Gastrocnemius medialis (tissue), 4 donors: ENCODE data around the gene FRMD3.

ENCODE experiments used
- CTCF ChIP-seq, 5 experiments: fragments of 450-650 bp in 3 of 5; fragments of 200-600 bp in 2 of 5; sonication (generic) in 2 of 5; IDR thresholded peaks in 4 of 5; conservative IDR thresholded peaks in 1 of 5; 1 replicate in 4 of 5; 2 replicates in 1 of 5; pipeline ENCODE4 v1.5.1; 2016 to 2019; ENCODE audit warnings: antibody characterized with exemption in 5 of 5, mild to moderate bottlenecking in 3 of 5, moderate library complexity in 3 of 5
- POLR2A ChIP-seq, 2 donors: fragments of 450-650 bp; IDR thresholded peaks; one replicate each; pipeline ENCODE4 v1.6.1; 2017; ENCODE audit warnings: antibody characterized with exemption in 2 of 2, mild to moderate bottlenecking in 2 of 2, moderate library complexity in 2 of 2

GRCh38 chr9:83284746-83285145 lies 253.5 kb downstream of the FRMD3 start:
- no peak for TF ChIP-seq CTCF (IDR thresholded peaks at IDR 0.05 in 4 of 5, conservative IDR thresholded peaks at IDR 0.05 in 1 of 5)
- TF ChIP-seq POLR2A (IDR thresholded peaks at IDR 0.05): no peak
